K562 (cell line): ENCODE data around the gene UAP1. TPM values are rescaled to one million over a fixed set of nuclear protein-coding genes. Genes with fewer than 3 reads are reported as not detected.

Experiments
- ATAC-seq: fragments of 200-7000 bp; cut with Tn5 transposase; 3 replicates; pipeline ENCODE4 v1.9.1; 2020; ENCODE audit warnings: moderate library complexity
- BruUV-seq: library from RNA; stranded (reverse); fragments of 400-500 nt; replicated peaks from 2 replicates; lab custom pipeline; 2021; lab: Mats Ljungman, UMichigan
- CTCF ChIA-PET: fragments of 300-600 bp; formaldehyde crosslinking; extraction: SDS; loops from one replicate; lab custom pipeline; 2021; ENCODE audit warnings: low intra/inter-chr PET ratio; lab: Yijun Ruan, JAX
- POLR2A ChIA-PET: fragments of 300-600, 350-650 bp; sonication (Branson Sonifier 250); formaldehyde crosslinking; extraction: SDS; loops from one replicate; lab custom pipeline; 2021; ENCODE audit warnings: antibody characterized with exemption, inconsistent platforms; lab: Yijun Ruan, JAX
- DNase-seq, 4 experiments: peaks; one replicate each; pipeline versions ENCODE4 v3.0.0 to v3.0.0-alpha.2; 2011 to 2018; ENCODE audit warnings: low spot score in 3 of 4, mixed read lengths in 3 of 4; ENCODE audit errors: extremely low read depth in 1 of 4
- FAIRE-seq: peaks from 2 replicates; lab custom pipeline; 2011; peaks lifted over from hg19 to GRCh38; lab: Jason Lieb, UNC
- H2AFZ ChIP-seq: 2 replicates; pipeline ENCODE4 v1.6.0; 2011; ENCODE audit warnings: low read depth, low read length, control low read depth, inconsistent platforms
- H3K27ac ChIP-seq: fragments of 200-600 bp; 3 replicates; pipeline ENCODE4 v1.8.0; 2011; ENCODE audit warnings: low read depth, mild to moderate bottlenecking, control low read depth, inconsistent platforms, low read length, moderate library complexity, mixed read lengths; ENCODE audit errors: extremely low read depth
- H3K27me3 ChIP-seq, 2 experiments: fragments of 300-600 bp in 1 of 2; 2 replicates in 1 of 2; 3 replicates in 1 of 2; pipeline versions ENCODE4 v1.6.0 to v1.8.0; 2011; ENCODE audit warnings: inconsistent platforms in 2 of 2, low read length in 2 of 2, mild to moderate bottlenecking in 1 of 2, mixed read lengths in 1 of 2, moderate library complexity in 1 of 2; ENCODE audit not compliant: control insufficient read depth in 2 of 2, insufficient read depth in 2 of 2
- H3K36me3 ChIP-seq: fragments of 300-600 bp; 3 replicates; pipeline ENCODE4 v1.8.0; 2011; ENCODE audit warnings: mild to moderate bottlenecking, low read length, inconsistent platforms; ENCODE audit not compliant: control insufficient read depth, insufficient read depth
- H3K4me1 ChIP-seq, 2 experiments: fragments of 200-600 bp in 1 of 2; replicated peaks in 1 of 2; 2 replicates in 1 of 2; 3 replicates in 1 of 2; pipeline versions ENCODE4 v1.5.1 to v1.8.0; 2011; ENCODE audit warnings: inconsistent platforms in 2 of 2, low read length in 2 of 2, mild to moderate bottlenecking in 1 of 2, mixed read lengths in 1 of 2, moderate library complexity in 1 of 2; ENCODE audit not compliant: control insufficient read depth in 2 of 2, insufficient read depth in 2 of 2
- H3K4me2 ChIP-seq: 2 replicates; pipeline ENCODE4 v1.6.1; 2011; ENCODE audit warnings: low read length, control low read depth, inconsistent platforms, mixed read lengths; ENCODE audit not compliant: insufficient read depth
- H3K4me3 ChIP-seq: fragments of 200-600 bp; sonication (generic), shearing (Covaris generic); 2 replicates; pipeline ENCODE4 v1.5.1; 2016; ENCODE audit warnings: control low read depth, inconsistent platforms
- H3K79me2 ChIP-seq: fragments of 200-600 bp; 3 replicates; pipeline ENCODE4 v1.8.0; 2011; ENCODE audit warnings: low read length, inconsistent platforms; ENCODE audit not compliant: control insufficient read depth, insufficient read depth
- H3K9ac ChIP-seq, 2 experiments: 2 replicates each; pipeline versions ENCODE4 v1.6.0 to v1.6.1; 2011; ENCODE audit warnings: low read depth in 2 of 2, low read length in 2 of 2, control low read depth in 1 of 2, inconsistent platforms in 1 of 2, mild to moderate bottlenecking in 1 of 2, mixed read lengths in 1 of 2; ENCODE audit not compliant: insufficient read depth in 1 of 2
- H3K9me1 ChIP-seq: one replicate; pipeline ENCODE4 v1.6.0; 2011; ENCODE audit warnings: inconsistent platforms, mild to moderate bottlenecking, low read length, moderate library complexity; ENCODE audit not compliant: control insufficient read depth, insufficient read depth
- H3K9me3 ChIP-seq: replicated peaks from 2 replicates; pipeline ENCODE4 v1.5.1; 2011; ENCODE audit warnings: low read depth, low read length, inconsistent platforms; ENCODE audit not compliant: control insufficient read depth, insufficient read depth
- H4K20me1 ChIP-seq: replicated peaks from 2 replicates; pipeline ENCODE4 v1.6.1; 2011; ENCODE audit warnings: low read length, inconsistent platforms, mixed read lengths; ENCODE audit not compliant: control insufficient read depth, insufficient read depth
- ETV6 ChIP-seq, 3 experiments: fragments of 150-350 bp in 1 of 3; sonication (generic) in 1 of 3; formaldehyde crosslinking in 1 of 3; IDR thresholded peaks; 2 replicates each; pipeline versions ENCODE4 v1.6.1 to v1.8.0; 2014 to 2022; ENCODE audit warnings: borderline replicate concordance in 2 of 3, low read depth in 2 of 3, antibody characterized with exemption in 1 of 3, low read length in 1 of 3, mild to moderate bottlenecking in 1 of 3, missing genetic modification reagents in 1 of 3
- IRF2 ChIP-seq: sonication (generic); formaldehyde crosslinking; IDR thresholded peaks from 2 replicates; pipeline ENCODE4 v1.8.1; 2022; ENCODE audit warnings: mild to moderate bottlenecking, missing genetic modification reagents
- MAFF ChIP-seq: IDR thresholded peaks from 2 replicates; pipeline ENCODE4 v1.6.1; 2012; ENCODE audit warnings: low read length, improper control_type of control experiment
- MYBL2 ChIP-seq, 2 experiments: fragments of 450-650 bp in 1 of 2; sonication (generic) in 1 of 2; formaldehyde crosslinking in 1 of 2; IDR thresholded peaks; 2 replicates each; pipeline versions ENCODE4 v1.6.1 to v1.8.1; 2017 to 2022; ENCODE audit warnings: borderline replicate concordance in 1 of 2, inconsistent platforms in 1 of 2, low read depth in 1 of 2, mild to moderate bottlenecking in 1 of 2, missing genetic modification reagents in 1 of 2, moderate library complexity in 1 of 2
- NFIC ChIP-seq: fragments of 450-650 bp; IDR thresholded peaks from 2 replicates; pipeline ENCODE4 v1.6.1; 2017; ENCODE audit warnings: mild to moderate bottlenecking, inconsistent platforms
- RB1 ChIP-seq: fragments of 450-650 bp; IDR thresholded peaks from 2 replicates; pipeline ENCODE4 v1.6.1; 2017; ENCODE audit warnings: low read depth, mild to moderate bottlenecking
- RBM22 ChIP-seq: fragments of 200-400 bp; formaldehyde crosslinking; IDR thresholded peaks from 2 replicates; pipeline ENCODE4 v1.6.1; 2018; ENCODE audit warnings: low read length, low read depth; ENCODE audit not compliant: poor library complexity, severe bottlenecking
- RHOXF2B ChIP-seq: fragments of 250-450 bp; sonication (Bioruptor Pico); conservative IDR thresholded peaks from 2 replicates; pipeline ENCODE4 v1.5.1; 2021
- SETDB1 ChIP-seq: IDR thresholded peaks from one replicate; pipeline ENCODE4 v1.6.1; 2012; ENCODE audit warnings: low read length, control low read depth, inconsistent platforms
- SIX5 ChIP-seq, 2 experiments: IDR thresholded peaks; 2 replicates each; pipeline ENCODE4 v1.6.1; 2011; ENCODE audit warnings: low read length in 2 of 2, borderline replicate concordance in 1 of 2, low read depth in 1 of 2, mild to moderate bottlenecking in 1 of 2, moderate library complexity in 1 of 2; ENCODE audit not compliant: insufficient read depth in 1 of 2
- SRF ChIP-seq, 2 experiments: fragments of 250-450, 450-650 bp in 1 of 2; sonication (Bioruptor Pico) in 1 of 2; sonication (generic) in 1 of 2; formaldehyde crosslinking; IDR thresholded peaks; 2 replicates each; pipeline versions ENCODE4 v1.5.0 to v1.5.1; 2020 to 2022; ENCODE audit warnings: mild to moderate bottlenecking in 1 of 2, missing genetic modification reagents in 1 of 2
- SRSF7 ChIP-seq: fragments of 200-400 bp; formaldehyde crosslinking; optimal IDR thresholded peaks from 2 replicates; pipeline ENCODE3; 2017; ENCODE audit warnings: mild to moderate bottlenecking, low read depth, low read length
- TEAD2 ChIP-seq: fragments of 450-650 bp; IDR thresholded peaks from 2 replicates; pipeline ENCODE4 v1.6.1; 2016; ENCODE audit warnings: missing genetic modification characterization, control low read depth, missing compliant biosample characterization
- ZFP36 ChIP-seq: fragments of 150-350 bp; IDR thresholded peaks from 2 replicates; pipeline ENCODE4 v1.6.1; 2018; ENCODE audit warnings: low read length, low read depth; ENCODE audit not compliant: partially characterized antibody
- ZNF12 ChIP-seq: sonication (generic); formaldehyde crosslinking; IDR thresholded peaks from 2 replicates; pipeline ENCODE4 v1.4.0; 2020; ENCODE audit warnings: mild to moderate bottlenecking, missing genetic modification reagents
- WGBS: fragments of 100-300 bp; shearing (Covaris generic); methylation state at CpG from one replicate; pipeline ENCODE4 v1.1.6; 2016; ENCODE audit warnings: low coverage, mixed read lengths; ENCODE audit not compliant: insufficient coverage; ENCODE audit errors: missing lambda C conversion rate; 5-methylcytosine and 5-hydroxymethylcytosine counted together
- in situ Hi-C: fragments of 300-500 bp; cut with MboI; formaldehyde crosslinking; loops from 4 replicates; pipeline ENCODE4 v1.15.0; 2018; ENCODE audit warnings: inconsistent platforms, mixed read lengths
- intact Hi-C: fragments of 100-400 bp; cut with micrococcal nuclease; formaldehyde crosslinking; loops from 2 replicates; pipeline ENCODE4 v1.14.2; 2022
- polyA plus RNA-seq, 8 experiments: library from polyadenylated mRNA; depleted of rRNA in 4 of 8; stranded (reverse) in 5 of 8; unstranded in 3 of 8; fragments of >200 nt; fragmentation: Nextera tagmentation in 2 of 8; fragmentation: Illumina TruSeq in 1 of 8; extraction: Ambion mirVana in 2 of 8; extraction: Trizol in 1 of 8; gene quantifications; 2 replicates each; pipeline versions ENCODE4 v1.2.1 to v1.2.3, GENCODE V29; 2011 to 2014; ENCODE audit warnings: inconsistent platforms in 1 of 8, missing spikeins in 1 of 8
- total RNA-seq, 7 experiments: library from RNA; depleted of rRNA in 6 of 7; stranded (reverse); fragments of >200 nt in 6 of 7; fragmentation: Illumina TruSeq in 2 of 7; extraction: Trizol in 2 of 7; gene quantifications; 2 replicates each; pipeline versions ENCODE4 v1.2.1 to v1.2.3, GENCODE V29; 2011 to 2021; ENCODE audit warnings: low replicate concordance in 1 of 7

Gene UAP1
- total and polyA plus RNA-seq, 9 of the 15 experiments (the other 6 are each of a cell fraction or from before 2014, with no cell fraction given) = 182 to 317 (median 213) TPM

DNA sequence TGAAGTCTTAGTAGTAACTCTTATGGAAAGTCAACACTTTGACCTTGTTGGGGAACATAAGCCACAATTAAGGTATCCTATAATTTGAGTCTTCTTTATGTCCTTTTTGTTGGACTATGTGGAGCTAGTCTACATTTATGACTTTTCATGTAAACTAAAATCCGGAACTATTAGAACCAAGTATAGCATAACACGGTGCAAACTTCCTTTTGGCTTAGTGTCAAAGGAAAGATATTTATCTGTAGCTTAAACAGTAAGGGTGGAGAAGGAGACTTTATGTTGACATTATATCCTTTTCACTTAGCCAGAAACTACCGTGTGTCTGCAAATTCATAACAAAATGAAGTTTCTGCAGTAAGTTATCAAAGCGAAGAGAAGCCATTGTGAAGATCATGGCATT lies 7.3 kb downstream of the UAP1 start (continued):
- TF ChIP-seq RBM22 (no peak), MAFF (no peak), NFIC (peak; percentile 64), SRSF7 (no peak), MYBL2 (IDR thresholded peaks at IDR 0.05; ENCODE audit: low read depth) (no peak), MYBL2 (CRISPR knock-in tag; IDR thresholded peaks at IDR 0.05; ENCODE audit: borderline replicate concordance) (no peak), SETDB1 (no peak), ZNF12 (CRISPR knock-in tag) (no peak), RHOXF2B (no peak), SRF (CRISPR knock-in tag; IDR thresholded peaks at IDR 0.05) (0 out of 4 replicates have a peak, but pooled peaks of 1 of the 2 experiments have one; percentile 39), ZFP36 (no peak)

DNA sequence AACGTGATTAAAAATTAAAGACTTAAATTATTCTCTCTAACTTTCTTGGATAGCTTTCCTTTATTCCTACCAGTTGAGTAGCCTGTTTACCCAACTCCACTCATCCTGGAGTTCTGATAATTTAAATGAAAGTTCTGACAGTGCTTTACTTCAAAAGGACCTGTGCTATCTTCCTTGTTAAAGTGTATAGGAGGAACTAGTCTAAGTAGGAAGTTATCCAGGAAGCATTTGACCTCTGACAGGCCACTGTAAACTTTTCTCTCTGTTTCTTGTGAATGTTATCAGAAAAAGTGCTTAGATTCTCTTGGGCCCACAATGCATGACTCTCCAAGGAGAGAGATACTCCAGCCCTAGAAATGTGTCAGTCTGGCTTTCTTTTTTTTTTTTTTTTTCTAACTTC lies 9.2 kb downstream of the UAP1 start:
- POLR2A ChIA-PET = interaction anchor here (1.9 kb wide), 1 partner anchor 8 kb away, joined by 8 read pairs; no protein-coding TSS in a partner anchor
- BruUV-seq = no TSS peak
- no peak for FAIRE-seq
- 0 out of 4 replicates have a peak, but pooled peaks of 1 of the 2 experiments have one; percentile 2 for TF ChIP-seq SIX5 (IDR thresholded peaks at IDR 0.05; ENCODE audit: borderline replicate concordance in 1 of 2, insufficient read depth in 1 of 2, low read depth in 1 of 2, low read length in 2 of 2)
- TF ChIP-seq ETV6 (IDR thresholded peaks at IDR 0.05; ENCODE audit: borderline replicate concordance in 1 of 2, low read depth in 2 of 2, low read length in 1 of 2) = peak; percentile 25 to 71; a peak in 1 of 4 replicates
- no peak for TF ChIP-seq ETV6 (CRISPR knock-in tag; IDR thresholded peaks at IDR 0.05; ENCODE audit: borderline replicate concordance)
- TF ChIP-seq IRF2 (CRISPR knock-in tag) = no peak
- no peak for TF ChIP-seq RB1
- TF ChIP-seq TEAD2 = no peak

More for the DNA sequence above, 9.2 kb downstream of the UAP1 start:
- Histone ChIP-seq H3K9me3 (no peaks in the 10 kb centered on the region), H3K36me3 (peaks cover 85% of the 10 kb centered on the region), H3K4me3 (no peak overlapping the region), H3K4me2 (no peak overlapping the region), H3K4me1 (peaks cover 0 to 33% of the 10 kb centered on the region in 2 experiments; a peak in 3 of 5 replicates), H3K27ac (no peak overlapping the region), H4K20me1 (peaks cover 5% of the 10 kb centered on the region; the same call in 1 of the 2 replicates), H3K9ac (no peak overlapping the region), H3K9me1 (no peaks in the 10 kb centered on the region), H2AFZ (no peak overlapping the region), H3K27me3 (no peaks in the 10 kb centered on the region), H3K79me2 (peaks cover 98% of the 10 kb centered on the region)
- CTCF ChIA-PET = no interaction called here
- intact Hi-C loops (no loop called here), in situ Hi-C loops (no loop called here)
- no peak for DNase-seq
- no peak for ATAC-seq
- WGBS = 85% methylated on average over 1 of the region's 1 CpG
